ENCODE results near the gene ELF2.
"Not testable (repeated sequence)": the region's sequence is repeated elsewhere in the genome, so short reads cannot be mapped to it uniquely, and the experiment has no call there.

The ELF2 gene

GRCh38 chr4:139115226-139115625, 61.8 kb downstream of the ELF2 start (continued):
- no peak for TF ChIP-seq TRIM28 (IDR thresholded peaks at IDR 0.05; ENCODE audit: borderline replicate concordance, low read length)
- no peak for TF ChIP-seq ZNF23 (tag by site-specific recombination; IDR thresholded peaks at IDR 0.05; ENCODE audit: borderline replicate concordance)
- no peak for TF ChIP-seq MYNN (tag by site-specific recombination; IDR thresholded peaks at IDR 0.05; ENCODE audit: borderline replicate concordance)
- TF ChIP-seq SP3 (tag by site-specific recombination; IDR thresholded peaks at IDR 0.05): no peak
- no peak for TF ChIP-seq ZNF701 (tag by site-specific recombination; IDR thresholded peaks at IDR 0.05)
- no peak for TF ChIP-seq ZNF76 (tag by site-specific recombination; IDR thresholded peaks at IDR 0.05; ENCODE audit: borderline replicate concordance, low read depth)
- TF ChIP-seq EGR2 (tag by site-specific recombination; IDR thresholded peaks at IDR 0.05; ENCODE audit: low read depth): no peak

- H3K27ac ChIP-seq (ENCODE audit: extremely low read depth, low read depth, low read length); H3K4me3 ChIP-seq (ENCODE audit: low read depth, low read length); H3K9me3 ChIP-seq (ENCODE audit: control insufficient read depth, insufficient read depth, low read depth, low read length); H3K4me1 ChIP-seq (ENCODE audit: control insufficient read depth, insufficient read depth, low read length); CTCF ChIA-PET; POLR2A ChIA-PET; H3K36me3 ChIP-seq (ENCODE audit: control insufficient read depth in 2 of 2, insufficient read depth in 1 of 2, low read length in 2 of 2): not testable (repeated sequence)
These were observed 62.2 kb downstream of the ELF2 start for GRCh38 chr4:139114795-139115194.

GRCh38 chr4:139112650-139113049, 64.4 kb downstream of the ELF2 start:
- CTCF ChIA-PET: no interaction called here

More at GRCh38 chr4:139112650-139113049, 64.4 kb downstream of the ELF2 start:
- POLR2A ChIA-PET: no interaction called here
- Histone ChIP-seq H3K4me1 (ENCODE audit: control insufficient read depth, insufficient read depth, low read length) (no peaks in the 10 kb centered on the region), H3K27ac (ENCODE audit: extremely low read depth, low read depth, low read length) (no peak overlapping the region), H3K9me3 (ENCODE audit: control insufficient read depth, insufficient read depth, low read depth, low read length) (no peaks in the 10 kb centered on the region), H3K4me3 (ENCODE audit: low read depth, low read length) (no peak overlapping the region), H3K36me3 (ENCODE audit: control insufficient read depth in 2 of 2, insufficient read depth in 1 of 2, low read length in 2 of 2) (peaks cover 0 to 8% of the 10 kb centered on the region in 2 experiments; a peak in 2 of 3 replicates)
- TF ChIP-seq ZFP41 (tag by site-specific recombination; IDR thresholded peaks at IDR 0.05; ENCODE audit: borderline replicate concordance) (no peak), PRDM4 (tag by site-specific recombination; IDR thresholded peaks at IDR 0.05) (no peak), ZNF530 (tag by site-specific recombination; IDR thresholded peaks at IDR 0.05; ENCODE audit: low read depth) (no peak), ZNF621 (tag by site-specific recombination; IDR thresholded peaks at IDR 0.05) (no peak), ZBTB17 (tag by site-specific recombination; IDR thresholded peaks at IDR 0.05) (no peak), KLF16 (tag by site-specific recombination; IDR thresholded peaks at IDR 0.05) (no peak), ZNF274 (IDR thresholded peaks at IDR 0.05; ENCODE audit: low read length) (no peak), ZNF274 (tag by site-specific recombination; IDR thresholded peaks at IDR 0.05; ENCODE audit: borderline replicate concordance) (no peak), SETDB1 (IDR thresholded peaks at IDR 0.05; ENCODE audit: insufficient read length, low read length) (no peak), ZNF777 (tag by site-specific recombination; IDR thresholded peaks at IDR 0.05; ENCODE audit: borderline replicate concordance) (no peak), ZBTB26 (tag by site-specific recombination; optimal IDR thresholded peaks at IDR 0.05) (no peak), INSM2 (tag by site-specific recombination; IDR thresholded peaks at IDR 0.05) (no peak), ZNF157 (tag by site-specific recombination; IDR thresholded peaks at IDR 0.05) (no peak)
